Esophagus (tissue), 2 donors: ENCODE results near the gene TMEM156. TPM values are rescaled to one million over a fixed set of nuclear protein-coding genes. Genes with fewer than 3 reads are reported as not detected.

Source experiments
- H3K27ac ChIP-seq, 2 donors: one replicate each; pipeline ENCODE4 v1.5.1; 2013; ENCODE audit warnings: low read depth in 2 of 2, mild to moderate bottlenecking in 2 of 2, inconsistent platforms in 1 of 2, low read length in 1 of 2, moderate library complexity in 1 of 2
- H3K27me3 ChIP-seq, 2 donors: one replicate each; pipeline ENCODE4 v1.6.1; 2013; ENCODE audit warnings: low read length in 2 of 2, control low read depth in 1 of 2, mild to moderate bottlenecking in 1 of 2; ENCODE audit not compliant: insufficient read depth in 2 of 2, control insufficient read depth in 1 of 2
- H3K36me3 ChIP-seq, 2 donors: one replicate each; pipeline ENCODE4 v1.6.1; 2013; ENCODE audit warnings: low read length in 1 of 2; ENCODE audit not compliant: control insufficient read depth in 2 of 2, insufficient read depth in 2 of 2
- H3K4me1 ChIP-seq, 2 donors: one replicate each; pipeline ENCODE4 v1.6.1; 2013; ENCODE audit warnings: low read length in 1 of 2; ENCODE audit not compliant: control insufficient read depth in 2 of 2, insufficient read depth in 2 of 2
- H3K4me3 ChIP-seq, 2 donors: one replicate each; pipeline ENCODE4 v1.5.1; 2013; ENCODE audit warnings: low read length in 2 of 2, mild to moderate bottlenecking in 2 of 2, low read depth in 1 of 2, moderate library complexity in 1 of 2
- H3K9me3 ChIP-seq, 2 donors: one replicate each; pipeline ENCODE4 v1.6.1; 2013; ENCODE audit warnings: mild to moderate bottlenecking in 2 of 2, low read depth in 1 of 2, low read length in 1 of 2, moderate library complexity in 1 of 2; ENCODE audit not compliant: control insufficient read depth in 2 of 2, insufficient read depth in 1 of 2
- WGBS, 2 donors: extraction: QIAGEN DNeasy Blood & Tissue Kit; methylation state at CpG; one replicate each; pipeline ENCODE4 v1.1.7; 2013; 5-methylcytosine and 5-hydroxymethylcytosine counted together
- polyA plus RNA-seq, 2 donors: library from polyadenylated mRNA; stranded (reverse); fragments of 200-250 nt; gene quantifications; one replicate each; pipeline ENCODE4 v1.2.3, GENCODE V29; 2013
- donor health status: healthy with polysubstance abuse.
- donor health status: Bipolar disorder and iron deficiency.

Gene TMEM156, protein sequence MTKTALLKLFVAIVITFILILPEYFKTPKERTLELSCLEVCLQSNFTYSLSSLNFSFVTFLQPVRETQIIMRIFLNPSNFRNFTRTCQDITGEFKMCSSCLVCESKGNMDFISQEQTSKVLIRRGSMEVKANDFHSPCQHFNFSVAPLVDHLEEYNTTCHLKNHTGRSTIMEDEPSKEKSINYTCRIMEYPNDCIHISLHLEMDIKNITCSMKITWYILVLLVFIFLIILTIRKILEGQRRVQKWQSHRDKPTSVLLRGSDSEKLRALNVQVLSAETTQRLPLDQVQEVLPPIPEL
- under 1 TPM; 0.25 to 0.81 TPM for polyA plus RNA-seq

DNA sequence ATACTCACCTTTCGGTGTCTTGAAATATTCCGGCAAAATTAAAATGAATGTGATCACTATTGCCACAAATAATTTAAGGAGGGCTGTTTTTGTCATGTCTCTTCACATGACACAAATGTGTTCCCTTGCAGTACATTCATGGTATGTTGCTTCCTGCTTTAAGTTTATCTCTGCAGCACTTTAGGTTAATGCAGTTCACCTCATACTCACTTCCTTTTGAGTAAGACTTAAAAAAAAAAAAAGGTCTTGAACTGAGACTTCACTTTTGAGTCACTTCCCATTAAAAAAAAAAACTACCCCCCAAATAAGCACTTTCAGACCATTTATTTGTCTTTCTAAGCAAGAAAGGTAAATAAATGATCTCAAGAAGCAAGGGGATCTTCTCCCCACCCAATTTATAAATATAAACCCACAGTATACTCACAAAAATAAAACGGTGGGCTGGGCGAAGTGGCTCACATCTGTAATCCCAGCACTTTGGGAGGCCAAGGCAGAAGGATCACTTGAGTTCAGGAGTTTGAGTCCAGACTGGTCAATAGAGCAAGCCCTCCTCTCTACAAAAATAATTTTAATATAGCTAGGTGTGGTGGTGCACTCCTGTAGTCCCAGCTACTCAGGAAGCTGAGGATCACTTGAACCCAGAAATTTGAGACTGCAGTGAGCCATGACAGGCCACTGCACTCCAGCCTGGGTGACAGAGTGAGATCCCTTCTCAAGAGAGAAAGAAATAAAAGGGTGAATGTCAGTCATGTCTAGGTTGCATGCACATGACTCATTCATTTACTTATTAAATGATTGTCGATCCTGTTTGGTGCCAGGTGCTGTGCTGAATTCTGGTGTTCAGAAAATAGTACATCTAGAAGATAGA, at the start of gene TMEM156:
TSS of gene TMEM156 (minus strand) at position 192 of the 868 bp plus-strand sequence. CDS start at position 96, 96 bp downstream.
- no peaks in the 10 kb centered on the region for H3K9me3 ChIP-seq
- peaks cover 0 to 3% of the 10 kb centered on the region in 2 donors for H3K4me1 ChIP-seq
- H3K36me3 ChIP-seq: no peaks in the 10 kb centered on the region
- H3K4me3 ChIP-seq: no peak within 1 kb of the TSS
- 59 to 60% methylated on average over 5 of the region's 5 CpGs for WGBS, 2 donors
- peak within 1 kb of the TSS; percentile 42 to 73 for H3K27ac ChIP-seq
- no peaks in the 10 kb centered on the region for H3K27me3 ChIP-seq

DNA sequence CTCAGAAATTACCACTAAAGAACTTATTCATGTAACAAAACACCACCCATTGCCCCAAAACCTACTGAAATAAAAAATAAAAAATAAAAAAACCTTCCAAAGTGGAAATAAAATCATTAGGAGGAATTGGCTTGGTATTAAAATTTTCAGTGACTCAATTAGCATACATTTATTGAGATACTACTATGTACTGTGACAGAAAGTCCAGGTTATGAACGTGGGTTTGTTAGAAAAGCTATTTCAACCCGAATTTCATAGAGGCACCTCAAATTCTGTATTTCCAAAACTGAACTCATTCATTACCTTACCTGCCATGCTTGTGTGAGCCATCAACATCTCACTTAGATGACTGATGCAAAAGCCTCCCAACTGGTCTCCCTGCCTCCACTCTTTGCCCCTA, 46.6 kb upstream of the TMEM156 start:
- no peaks in the 10 kb centered on the region for H3K27me3 ChIP-seq
- no peaks in the 10 kb centered on the region for H3K36me3 ChIP-seq
- no peak overlapping the region for H3K27ac ChIP-seq
- H3K9me3 ChIP-seq: no peaks in the 10 kb centered on the region
- H3K4me1 ChIP-seq: no peaks in the 10 kb centered on the region
- 90 to 96% methylated on average over 2 of the region's 2 CpGs for WGBS, 2 donors
- H3K4me3 ChIP-seq: no peak overlapping the region

DNA sequence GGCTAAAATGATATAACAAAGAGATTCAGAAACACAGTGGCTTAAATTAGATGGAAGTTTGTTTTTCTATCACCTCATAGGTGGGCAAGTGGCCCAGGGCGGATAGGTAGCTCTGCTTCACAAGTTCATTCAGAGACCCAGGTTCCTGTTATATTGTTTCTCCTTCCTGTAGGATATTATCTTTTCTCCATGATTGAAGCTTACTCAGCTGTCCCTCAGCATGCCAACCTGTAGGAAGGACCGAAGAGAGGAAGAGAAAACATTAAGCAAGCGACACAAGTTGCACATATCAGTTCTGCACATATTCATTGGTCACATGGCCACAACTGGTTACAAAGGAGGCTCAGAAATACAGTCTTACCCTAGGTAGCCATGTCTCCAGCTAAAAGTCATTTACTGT, 36.7 kb upstream of the TMEM156 start:
- Histone ChIP-seq H3K9me3 (no peaks in the 10 kb centered on the region), H3K4me1 (no peaks in the 10 kb centered on the region), H3K27me3 (no peaks in the 10 kb centered on the region), H3K4me3 (no peak overlapping the region), H3K27ac (no peak overlapping the region), H3K36me3 (no peaks in the 10 kb centered on the region)
- whole genome bisulfite sequencing, 2 donors: 90 to 91% methylated on average over 3 of the region's 3 CpGs

DNA sequence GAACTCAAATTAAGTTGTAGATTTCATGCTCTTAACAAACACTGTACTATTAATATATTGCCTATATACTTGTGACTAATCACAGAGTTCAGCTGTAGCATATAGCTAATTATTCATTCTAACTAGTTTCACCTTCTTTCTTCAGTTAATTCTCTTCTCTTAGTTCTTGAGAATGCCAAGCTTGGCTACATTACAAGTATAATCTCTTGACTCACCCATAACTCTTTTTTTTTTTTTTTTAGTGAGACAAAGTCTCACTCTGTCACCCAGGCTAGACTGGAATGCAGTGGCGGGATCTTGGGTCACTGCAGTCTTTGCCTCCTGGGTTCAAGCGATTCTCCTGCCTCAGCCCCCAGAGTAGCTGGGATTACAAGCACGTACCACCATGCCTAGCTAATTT, 35.2 kb upstream of the TMEM156 start:
- Histone ChIP-seq H3K4me1 (no peaks in the 10 kb centered on the region), H3K4me3 (no peak overlapping the region), H3K36me3 (no peaks in the 10 kb centered on the region), H3K9me3 (no peaks in the 10 kb centered on the region), H3K27me3 (no peaks in the 10 kb centered on the region), H3K27ac (no peak overlapping the region)
- 89 to 92% methylated on average over 3 of the region's 3 CpGs for WGBS, 2 donors

DNA sequence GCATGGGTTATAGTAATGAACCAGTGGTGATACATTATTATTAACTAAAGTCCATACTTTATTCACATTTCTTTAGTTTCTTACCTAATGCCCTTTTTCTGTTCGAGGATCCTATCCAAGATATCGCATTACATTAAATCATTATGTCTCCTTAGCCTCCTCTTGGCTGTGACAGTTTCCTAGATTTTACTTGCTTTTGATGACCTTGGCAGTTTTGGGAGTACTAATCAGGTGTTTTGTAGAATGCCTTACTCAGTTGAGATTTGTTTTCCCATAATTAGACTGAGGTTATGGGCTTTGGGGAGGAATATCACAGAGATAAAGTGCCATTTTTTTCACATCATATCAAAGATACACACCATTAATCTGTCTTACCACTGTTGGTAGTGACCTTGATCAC, 34.8 kb upstream of the TMEM156 start:
- H3K27me3 ChIP-seq: no peaks in the 10 kb centered on the region
- H3K27ac ChIP-seq: no peak overlapping the region
- H3K4me3 ChIP-seq: no peak overlapping the region
- no peaks in the 10 kb centered on the region for H3K9me3 ChIP-seq
- no peaks in the 10 kb centered on the region for H3K4me1 ChIP-seq
- no peaks in the 10 kb centered on the region for H3K36me3 ChIP-seq
- WGBS, 2 donors: 91 to 94% methylated on average over 2 of the region's 2 CpGs

DNA sequence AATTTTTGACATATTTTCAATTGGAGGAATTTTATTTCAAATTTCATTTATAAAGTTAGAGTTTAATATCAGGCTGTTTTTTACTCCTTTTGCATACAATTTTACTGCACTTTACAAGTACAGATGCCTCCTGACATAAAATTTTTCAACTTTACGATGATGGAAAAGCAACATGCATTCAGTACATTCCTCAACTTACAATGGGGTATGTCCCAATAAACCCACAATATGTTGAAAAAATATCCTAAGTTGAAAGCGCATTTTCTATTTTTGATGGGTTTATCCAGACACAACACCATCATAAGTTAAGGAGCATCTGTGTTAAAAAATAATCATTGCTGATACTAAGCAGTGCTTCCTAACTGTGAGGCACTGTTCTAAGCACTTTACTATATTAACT, 34.2 kb upstream of the TMEM156 start:
- Histone ChIP-seq H3K9me3 (no peaks in the 10 kb centered on the region), H3K4me1 (no peaks in the 10 kb centered on the region), H3K27me3 (no peaks in the 10 kb centered on the region), H3K27ac (no peak overlapping the region), H3K36me3 (no peaks in the 10 kb centered on the region), H3K4me3 (no peak overlapping the region)
- 97 to 99% methylated on average over 2 of the region's 2 CpGs for WGBS, 2 donors

DNA sequence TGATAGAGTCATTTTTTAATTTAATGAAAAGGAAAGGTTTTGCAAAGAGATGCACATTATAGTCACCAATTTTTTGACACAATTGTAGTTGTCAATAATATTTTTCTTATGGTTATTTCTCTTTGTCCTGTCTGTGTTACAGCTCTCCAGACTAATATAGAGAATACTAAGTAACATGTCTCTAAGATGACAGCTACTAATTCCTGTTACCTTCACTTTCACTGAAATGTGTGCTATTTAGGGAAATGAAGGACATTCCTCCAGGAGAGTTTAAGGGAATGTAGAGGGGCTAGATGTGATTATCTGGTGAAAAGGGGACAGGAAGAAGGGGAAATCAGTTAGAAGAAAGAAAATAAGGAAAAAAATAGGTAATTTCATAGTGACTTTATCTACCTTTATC, 31.2 kb upstream of the TMEM156 start:
- no peaks in the 10 kb centered on the region for H3K36me3 ChIP-seq
- no peaks in the 10 kb centered on the region for H3K4me1 ChIP-seq
- no peaks in the 10 kb centered on the region for H3K9me3 ChIP-seq
- H3K4me3 ChIP-seq: no peak overlapping the region
- no peaks in the 10 kb centered on the region for H3K27me3 ChIP-seq
- no peak overlapping the region for H3K27ac ChIP-seq

DNA sequence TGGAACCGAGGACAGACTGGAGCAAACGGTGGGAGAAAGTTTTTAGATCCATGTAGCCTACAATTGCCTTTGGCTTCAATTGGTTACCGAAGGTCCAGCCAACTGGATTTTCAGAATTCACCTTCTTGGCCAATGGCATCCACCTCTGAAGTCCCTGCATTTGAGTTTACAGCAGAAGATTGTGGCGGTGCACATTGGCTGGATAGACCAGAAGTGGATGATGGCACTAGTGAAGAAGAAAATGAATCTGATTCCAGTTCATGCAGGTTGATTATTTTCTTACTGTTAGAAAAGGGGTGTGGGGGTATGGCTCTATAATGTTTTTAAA, 30.5 kb upstream of the TMEM156 start:
- no peaks in the 10 kb centered on the region for H3K27me3 ChIP-seq
- no peaks in the 10 kb centered on the region for H3K4me1 ChIP-seq
- H3K4me3 ChIP-seq: no peak overlapping the region
- H3K27ac ChIP-seq: no peak overlapping the region
- H3K36me3 ChIP-seq: no peaks in the 10 kb centered on the region
- 84 to 89% methylated on average over 4 of the region's 4 CpGs for WGBS, 2 donors
- no peaks in the 10 kb centered on the region for H3K9me3 ChIP-seq

DNA sequence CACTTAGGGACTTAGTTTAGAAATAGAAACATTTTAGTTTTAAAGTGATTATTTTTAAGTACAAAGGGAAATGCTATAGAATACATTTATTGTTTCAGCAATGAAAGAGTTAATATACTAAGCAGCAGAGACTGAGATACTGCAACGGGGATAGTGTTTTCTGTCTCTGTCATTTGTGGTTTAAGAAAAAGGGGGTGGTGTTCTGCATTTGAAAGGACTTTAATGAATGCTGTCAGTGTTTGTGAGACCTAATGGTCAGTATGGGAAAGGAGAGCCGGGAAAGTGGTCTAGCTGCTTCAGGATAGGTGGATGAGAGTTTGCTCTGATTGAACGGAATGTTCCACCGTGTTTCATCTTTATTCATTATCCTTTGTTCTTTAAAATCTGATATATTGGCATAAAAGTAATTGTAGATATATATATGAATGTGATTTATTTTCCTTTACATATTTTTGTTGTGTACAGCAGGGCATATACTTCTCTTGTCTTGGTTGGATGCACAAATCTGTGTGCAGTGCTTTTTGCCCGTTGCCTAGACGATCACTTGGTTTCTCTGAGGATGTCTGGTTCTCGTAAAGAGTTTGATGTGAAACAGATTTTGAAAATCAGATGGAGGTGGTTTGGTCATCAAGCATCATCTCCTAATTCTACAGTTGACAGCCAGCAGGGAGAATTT, 30.0 kb upstream of the TMEM156 start, which contains the start of gene KLHL5:
TSS of gene KLHL5 (plus strand) at position 139 of the 676 bp plus-strand sequence. CDS start at position 560, 421 bp downstream.
- Histone ChIP-seq H3K4me1 (no peaks in the 10 kb centered on the region), H3K36me3 (no peaks in the 10 kb centered on the region), H3K27me3 (no peaks in the 10 kb centered on the region), H3K27ac (no peak within 1 kb of the TSS), H3K9me3 (no peaks in the 10 kb centered on the region), H3K4me3 (no peak within 1 kb of the TSS)
- 62 to 63% methylated on average over 7 of the region's 7 CpGs for WGBS, 2 donors
